CD14-positive monocyte (primary cell): ENCODE results near the gene SCN5A. TPM values are rescaled to one million over a fixed set of nuclear protein-coding genes. Genes with fewer than 3 reads are reported as not detected.

Source experiments
- DNase-seq, 3 donors: peaks; one replicate each; pipeline ENCODE4 v3.0.0-alpha.2; 2011 to 2022
- H2AFZ ChIP-seq: 2 replicates; pipeline ENCODE4 v1.6.0; 2012; ENCODE audit warnings: mild to moderate bottlenecking, low read depth, low read length, inconsistent platforms; ENCODE audit not compliant: insufficient read depth, poor library complexity, severe bottlenecking
- H3K27ac ChIP-seq, 2 donors: 1 replicate in 1 of 2; 2 replicates in 1 of 2; pipeline ENCODE4 v1.5.1; 2012 to 2013; ENCODE audit warnings: low read length in 2 of 2, control low read depth in 1 of 2, inconsistent platforms in 1 of 2, low read depth in 1 of 2, mild to moderate bottlenecking in 1 of 2
- H3K27me3 ChIP-seq, 2 donors: one replicate each; pipeline versions ENCODE4 v1.6.0 to v1.6.1; 2011 to 2013; ENCODE audit warnings: low read length in 2 of 2; ENCODE audit not compliant: control insufficient read depth in 2 of 2, insufficient read depth in 2 of 2
- H3K36me3 ChIP-seq, 2 donors: replicated peaks in 1 of 2; 1 replicate in 1 of 2; 2 replicates in 1 of 2; pipeline versions ENCODE4 v1.5.1 to v1.6.1; 2012 to 2013; ENCODE audit warnings: low read length in 2 of 2, control low read depth in 1 of 2, inconsistent platforms in 1 of 2, mild to moderate bottlenecking in 1 of 2; ENCODE audit not compliant: insufficient read depth in 2 of 2, control insufficient read depth in 1 of 2
- H3K4me1 ChIP-seq, 2 donors: 1 replicate in 1 of 2; 2 replicates in 1 of 2; pipeline versions ENCODE4 v1.5.1 to v1.6.1; 2012 to 2013; ENCODE audit warnings: low read length in 2 of 2, control low read depth in 1 of 2, inconsistent platforms in 1 of 2, mild to moderate bottlenecking in 1 of 2, moderate library complexity in 1 of 2; ENCODE audit not compliant: insufficient read depth in 2 of 2, control insufficient read depth in 1 of 2
- H3K4me2 ChIP-seq: replicated peaks from 2 replicates; pipeline ENCODE3; 2012; ENCODE audit warnings: low read length, moderate library complexity, mild to moderate bottlenecking; ENCODE audit not compliant: poor library complexity, severe bottlenecking; ENCODE audit errors: extremely low read depth
- H3K4me3 ChIP-seq, 3 experiments: fragments of 200-600 bp in 1 of 3; sonication (generic) in 1 of 3; replicated peaks in 1 of 3; 1 replicate in 2 of 3; 2 replicates in 1 of 3; pipeline ENCODE4 v1.5.1; 2011 to 2013; ENCODE audit warnings: low read length in 3 of 3, mild to moderate bottlenecking in 3 of 3, control low read depth in 2 of 3, low read depth in 2 of 3, inconsistent platforms in 1 of 3, moderate library complexity in 1 of 3
- H3K79me2 ChIP-seq: 2 replicates; pipeline ENCODE4 v1.6.0; 2012; ENCODE audit warnings: mild to moderate bottlenecking, control low read depth, inconsistent platforms, low read length, moderate library complexity; ENCODE audit not compliant: insufficient read depth
- H3K9ac ChIP-seq: 2 replicates; pipeline ENCODE4 v1.6.0; 2017; ENCODE audit warnings: low read length, mild to moderate bottlenecking; ENCODE audit not compliant: insufficient read depth, poor library complexity, severe bottlenecking
- H3K9me3 ChIP-seq, 2 donors: replicated peaks in 1 of 2; 1 replicate in 1 of 2; 2 replicates in 1 of 2; pipeline versions ENCODE4 v1.5.1 to v1.6.1; 2012 to 2013; ENCODE audit warnings: low read length in 2 of 2, control low read depth in 1 of 2; ENCODE audit not compliant: control insufficient read depth in 1 of 2, insufficient read depth in 1 of 2
- H4K20me1 ChIP-seq: 2 replicates; pipeline ENCODE4 v1.6.0; 2012; ENCODE audit warnings: mild to moderate bottlenecking, low read length, control low read depth, moderate library complexity; ENCODE audit not compliant: insufficient read depth
- H3K27ac Mint-ChIP-seq, 7 donors: one replicate each; pipeline ENCODE4 v1.8.0; 2020; ENCODE audit warnings: mild to moderate bottlenecking in 7 of 7, mixed read lengths in 7 of 7, moderate library complexity in 6 of 7, inconsistent platforms in 2 of 7
- H3K27me3 Mint-ChIP-seq, 3 donors: one replicate each; pipeline ENCODE4 v1.8.0; 2021 to 2022; ENCODE audit warnings: low read depth in 3 of 3, mild to moderate bottlenecking in 3 of 3, mixed read lengths in 3 of 3, moderate library complexity in 3 of 3, inconsistent platforms in 1 of 3
- H3K36me3 Mint-ChIP-seq, 2 donors: one replicate each; pipeline ENCODE4 v1.8.0; 2020; ENCODE audit warnings: mixed read lengths in 2 of 2, inconsistent platforms in 1 of 2, mild to moderate bottlenecking in 1 of 2
- H3K4me1 Mint-ChIP-seq: one replicate; pipeline ENCODE4 v1.8.0; 2020; ENCODE audit warnings: mild to moderate bottlenecking, mixed read lengths
- H3K4me3 Mint-ChIP-seq, 2 donors: one replicate each; pipeline ENCODE4 v1.8.0; 2020; ENCODE audit warnings: mild to moderate bottlenecking in 2 of 2, mixed read lengths in 2 of 2, moderate library complexity in 1 of 2
- H3K9me3 Mint-ChIP-seq, 7 donors: one replicate each; pipeline ENCODE4 v1.8.0; 2020 to 2022; ENCODE audit warnings: mixed read lengths in 7 of 7, mild to moderate bottlenecking in 6 of 7, moderate library complexity in 6 of 7, inconsistent platforms in 2 of 7
- WGBS: methylation state at CpG from one replicate; pipeline ENCODE4 v1.1.5; 2013; ENCODE audit warnings: missing lambda C conversion rate; ENCODE audit not compliant: insufficient coverage; 5-methylcytosine and 5-hydroxymethylcytosine counted together
- intact Hi-C, 2 donors: fragments of 100-400 bp; cut with micrococcal nuclease; formaldehyde crosslinking; loops; one replicate each; pipeline versions ENCODE4 v1.15.0 to v1.15.1; 2023
- polyA plus RNA-seq, 3 donors: library from polyadenylated mRNA; depleted of rRNA in 1 of 3; unstranded in 2 of 3; stranded (reverse) in 1 of 3; fragments of 300-500 nt in 2 of 3; fragments of >200 nt in 1 of 3; fragmentation: Illumina TruSeq in 2 of 3; gene quantifications; 1 replicate in 2 of 3; 2 replicates in 1 of 3; pipeline ENCODE4 v1.2.3, GENCODE V29; 2012 to 2021
- TF ChIP-seq, protein P1 (sequence below): fragments of 200-600 bp; IDR thresholded peaks from one replicate; pipeline ENCODE4 v1.8.0; 2022; ENCODE audit warnings: antibody characterized with exemption, mild to moderate bottlenecking

Gene SCN5A
- polyA plus RNA-seq, 3 donors: not detected

DNA sequence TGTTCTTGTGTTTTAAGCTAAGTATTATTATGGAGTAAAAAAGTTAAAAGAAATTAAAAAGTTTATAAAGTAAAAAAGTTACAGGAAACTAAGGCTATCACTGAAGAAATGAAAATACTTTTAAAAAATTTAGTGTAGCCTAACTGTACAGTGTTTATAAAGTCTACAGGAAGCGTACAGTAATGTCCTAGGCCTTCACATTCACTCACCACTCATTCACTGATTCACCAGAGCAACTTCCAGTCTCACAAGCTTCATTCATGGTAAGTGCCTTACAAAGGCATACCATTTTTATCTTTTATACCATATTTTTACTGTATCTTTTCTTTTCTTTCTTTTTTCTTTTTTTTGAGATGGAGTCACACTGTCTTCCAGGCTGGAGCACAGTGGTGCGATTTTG, 40.7 kb upstream of the SCN5A start:
- no peak for DNase-seq
- peaks cover 9% of the 10 kb centered on the region for H3K4me1 Mint-ChIP-seq
- H3K9ac ChIP-seq: no peak overlapping the region
- no peak overlapping the region for H3K27ac ChIP-seq
- no peaks in the 10 kb centered on the region for H3K27me3 ChIP-seq
- no peak overlapping the region for H2AFZ ChIP-seq
- no peaks in the 10 kb centered on the region for H3K4me1 ChIP-seq
- TF ChIP-seq, protein P1, sequence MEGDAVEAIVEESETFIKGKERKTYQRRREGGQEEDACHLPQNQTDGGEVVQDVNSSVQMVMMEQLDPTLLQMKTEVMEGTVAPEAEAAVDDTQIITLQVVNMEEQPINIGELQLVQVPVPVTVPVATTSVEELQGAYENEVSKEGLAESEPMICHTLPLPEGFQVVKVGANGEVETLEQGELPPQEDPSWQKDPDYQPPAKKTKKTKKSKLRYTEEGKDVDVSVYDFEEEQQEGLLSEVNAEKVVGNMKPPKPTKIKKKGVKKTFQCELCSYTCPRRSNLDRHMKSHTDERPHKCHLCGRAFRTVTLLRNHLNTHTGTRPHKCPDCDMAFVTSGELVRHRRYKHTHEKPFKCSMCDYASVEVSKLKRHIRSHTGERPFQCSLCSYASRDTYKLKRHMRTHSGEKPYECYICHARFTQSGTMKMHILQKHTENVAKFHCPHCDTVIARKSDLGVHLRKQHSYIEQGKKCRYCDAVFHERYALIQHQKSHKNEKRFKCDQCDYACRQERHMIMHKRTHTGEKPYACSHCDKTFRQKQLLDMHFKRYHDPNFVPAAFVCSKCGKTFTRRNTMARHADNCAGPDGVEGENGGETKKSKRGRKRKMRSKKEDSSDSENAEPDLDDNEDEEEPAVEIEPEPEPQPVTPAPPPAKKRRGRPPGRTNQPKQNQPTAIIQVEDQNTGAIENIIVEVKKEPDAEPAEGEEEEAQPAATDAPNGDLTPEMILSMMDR: no peak
- no peaks in the 10 kb centered on the region for H4K20me1 ChIP-seq
- no peak overlapping the region for H3K4me2 ChIP-seq
- no peaks in the 10 kb centered on the region for H3K9me3 ChIP-seq
- WGBS: 92% methylated on average over 2 of the region's 2 CpGs
- intact Hi-C loops: no loop called here
- no peak overlapping the region for H3K27ac Mint-ChIP-seq
- H3K36me3 Mint-ChIP-seq: no peaks in the 10 kb centered on the region
- H3K27me3 Mint-ChIP-seq: peaks cover 0 to 3% (median 3%) of the 10 kb centered on the region in 3 donors
- H3K79me2 ChIP-seq: no peaks in the 10 kb centered on the region
- H3K36me3 ChIP-seq: no peaks in the 10 kb centered on the region
- H3K4me3 Mint-ChIP-seq: no peak overlapping the region
- no peak overlapping the region for H3K4me3 ChIP-seq
- peaks cover 0 to 3% (median 0%) of the 10 kb centered on the region in 7 donors for H3K9me3 Mint-ChIP-seq

DNA sequence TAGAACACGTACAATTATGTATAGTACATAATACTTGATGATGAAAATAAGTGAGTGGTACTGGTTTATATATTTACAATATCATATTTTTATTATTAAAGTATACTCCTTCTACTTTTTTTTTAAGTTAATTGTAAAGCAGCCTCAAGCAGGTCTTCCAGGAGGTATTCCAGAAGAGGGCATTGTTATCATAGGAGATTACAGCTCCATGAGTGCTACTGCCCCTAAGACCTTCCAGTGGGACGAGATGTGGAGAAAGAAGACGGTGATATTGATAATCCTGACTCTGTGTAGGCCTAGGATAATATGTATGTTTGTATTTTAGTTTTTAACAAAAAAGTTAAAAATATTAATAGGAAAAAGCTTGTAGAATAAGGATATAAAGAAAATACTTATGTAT, 40.3 kb upstream of the SCN5A start:
- no peak overlapping the region for H3K4me2 ChIP-seq
- intact Hi-C loops: no loop called here
- no peaks in the 10 kb centered on the region for H4K20me1 ChIP-seq
- H3K4me3 ChIP-seq: no peak overlapping the region
- H3K4me1 ChIP-seq: no peaks in the 10 kb centered on the region
- H3K27me3 ChIP-seq: no peaks in the 10 kb centered on the region
- peaks cover 0 to 3% (median 3%) of the 10 kb centered on the region in 3 donors for H3K27me3 Mint-ChIP-seq
- H2AFZ ChIP-seq: no peak overlapping the region
- TF ChIP-seq, protein P1: no peak
- no peaks in the 10 kb centered on the region for H3K79me2 ChIP-seq
- H3K36me3 ChIP-seq: no peaks in the 10 kb centered on the region
- no peak overlapping the region for H3K9ac ChIP-seq
- peaks cover 10% of the 10 kb centered on the region for H3K4me1 Mint-ChIP-seq
- no peaks in the 10 kb centered on the region for H3K9me3 ChIP-seq
- no peak overlapping the region for H3K27ac ChIP-seq
- peaks cover 0 to 3% (median 0%) of the 10 kb centered on the region in 7 donors for H3K9me3 Mint-ChIP-seq
- no peak overlapping the region for H3K27ac Mint-ChIP-seq
- H3K4me3 Mint-ChIP-seq: no peak overlapping the region
- WGBS: no CpG with 5 or more reads among the region's 3 CpGs
- H3K36me3 Mint-ChIP-seq: no peaks in the 10 kb centered on the region
- no peak for DNase-seq
